Progenitor cell of endocrine pancreas (in vitro differentiated cells): ENCODE results near the gene CDK14. TPM values are rescaled to one million over a fixed set of nuclear protein-coding genes. Genes with fewer than 3 reads are reported as not detected.

Experiments
- DNase-seq: peaks from one replicate; pipeline ENCODE4 v3.0.0; 2021; ENCODE audit warnings: low spot score; ENCODE audit not compliant: unreplicated experiment
- H3K27ac Mint-ChIP-seq: 2 replicates; pipeline ENCODE4 v1.8.0; 2021; ENCODE audit warnings: mild to moderate bottlenecking, moderate library complexity, mixed read lengths
- H3K27me3 Mint-ChIP-seq: 2 replicates; pipeline ENCODE4 v1.8.0; 2021; ENCODE audit warnings: mixed read lengths
- H3K36me3 Mint-ChIP-seq: 2 replicates; pipeline ENCODE4 v1.8.0; 2022; ENCODE audit warnings: mixed read lengths; ENCODE audit not compliant: insufficient read depth
- H3K4me1 Mint-ChIP-seq: 2 replicates; pipeline ENCODE4 v1.8.0; 2021; ENCODE audit warnings: low read depth, mixed read lengths
- H3K4me3 Mint-ChIP-seq: 2 replicates; pipeline ENCODE4 v1.8.0; 2021; ENCODE audit warnings: low read depth, mild to moderate bottlenecking, moderate library complexity, mixed read lengths
- H3K9me3 Mint-ChIP-seq: 2 replicates; pipeline ENCODE4 v1.8.0; 2021; ENCODE audit warnings: low read depth, mixed read lengths
- total RNA-seq: library from RNA; stranded (reverse); gene quantifications from 2 replicates; pipeline ENCODE4 v1.2.1, GENCODE V29; 2021
- TF ChIP-seq, protein P1 (sequence below): fragments of 200-600 bp; sonication (generic); IDR thresholded peaks from one replicate; pipeline ENCODE4 v1.5.0; 2021; ENCODE audit warnings: antibody characterized with exemption, mild to moderate bottlenecking; ENCODE audit not compliant: unreplicated experiment

Gene CDK14
- total RNA-seq, 1 donor from 2014 or later, result 117 TPM

- TF ChIP-seq, protein P1, sequence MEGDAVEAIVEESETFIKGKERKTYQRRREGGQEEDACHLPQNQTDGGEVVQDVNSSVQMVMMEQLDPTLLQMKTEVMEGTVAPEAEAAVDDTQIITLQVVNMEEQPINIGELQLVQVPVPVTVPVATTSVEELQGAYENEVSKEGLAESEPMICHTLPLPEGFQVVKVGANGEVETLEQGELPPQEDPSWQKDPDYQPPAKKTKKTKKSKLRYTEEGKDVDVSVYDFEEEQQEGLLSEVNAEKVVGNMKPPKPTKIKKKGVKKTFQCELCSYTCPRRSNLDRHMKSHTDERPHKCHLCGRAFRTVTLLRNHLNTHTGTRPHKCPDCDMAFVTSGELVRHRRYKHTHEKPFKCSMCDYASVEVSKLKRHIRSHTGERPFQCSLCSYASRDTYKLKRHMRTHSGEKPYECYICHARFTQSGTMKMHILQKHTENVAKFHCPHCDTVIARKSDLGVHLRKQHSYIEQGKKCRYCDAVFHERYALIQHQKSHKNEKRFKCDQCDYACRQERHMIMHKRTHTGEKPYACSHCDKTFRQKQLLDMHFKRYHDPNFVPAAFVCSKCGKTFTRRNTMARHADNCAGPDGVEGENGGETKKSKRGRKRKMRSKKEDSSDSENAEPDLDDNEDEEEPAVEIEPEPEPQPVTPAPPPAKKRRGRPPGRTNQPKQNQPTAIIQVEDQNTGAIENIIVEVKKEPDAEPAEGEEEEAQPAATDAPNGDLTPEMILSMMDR, result no peak
- Mint-ChIP-seq H3K36me3 (peaks cover 2% of the 10 kb centered on the region), H3K4me3 (no peak overlapping the region), H3K4me1 (peaks cover 19% of the 10 kb centered on the region), H3K27me3 (no peaks in the 10 kb centered on the region), H3K27ac (no peak overlapping the region), H3K9me3 (peaks cover 6% of the 10 kb centered on the region)
- no peak for DNase-seq
Measured at GRCh38 chr7:90889210-90889609, 293.1 kb downstream of the CDK14 start.

DNA sequence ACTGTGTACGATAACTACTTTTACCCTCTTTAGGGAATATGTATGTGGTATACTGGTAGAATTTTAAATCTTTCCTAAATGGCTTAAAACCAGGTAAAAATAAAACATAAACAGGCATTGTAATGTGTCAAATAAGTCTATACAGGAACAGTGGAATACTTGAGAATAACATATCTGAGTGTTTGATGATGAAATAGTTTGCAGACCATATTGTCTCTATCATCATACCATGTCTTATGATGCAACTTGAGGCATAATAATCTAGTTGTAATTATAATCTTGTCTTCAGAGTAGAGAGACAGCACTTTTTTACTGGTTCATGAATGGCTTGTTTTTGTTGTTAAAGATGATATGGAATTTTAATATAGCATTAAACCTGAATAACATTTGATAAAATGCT is 293.5 kb downstream of the CDK14 start:
- Mint-ChIP-seq H3K9me3 (peaks cover 3% of the 10 kb centered on the region), H3K36me3 (peaks cover 2% of the 10 kb centered on the region), H3K27me3 (no peaks in the 10 kb centered on the region), H3K4me3 (no peak overlapping the region), H3K27ac (no peak overlapping the region), H3K4me1 (peaks cover 19% of the 10 kb centered on the region)
- DNase-seq, result no peak
- TF ChIP-seq, protein P1, result no peak

GRCh38 chr7:90891529-90891928 is 295.4 kb downstream of the CDK14 start:
- Mint-ChIP-seq H3K4me3 (no peak overlapping the region), H3K4me1 (peaks cover 19% of the 10 kb centered on the region), H3K36me3 (peaks cover 2% of the 10 kb centered on the region), H3K27ac (no peak overlapping the region), H3K27me3 (no peaks in the 10 kb centered on the region), H3K9me3 (no peaks in the 10 kb centered on the region)
- TF ChIP-seq, protein P1, result no peak
- DNase-seq, result no peak

DNA sequence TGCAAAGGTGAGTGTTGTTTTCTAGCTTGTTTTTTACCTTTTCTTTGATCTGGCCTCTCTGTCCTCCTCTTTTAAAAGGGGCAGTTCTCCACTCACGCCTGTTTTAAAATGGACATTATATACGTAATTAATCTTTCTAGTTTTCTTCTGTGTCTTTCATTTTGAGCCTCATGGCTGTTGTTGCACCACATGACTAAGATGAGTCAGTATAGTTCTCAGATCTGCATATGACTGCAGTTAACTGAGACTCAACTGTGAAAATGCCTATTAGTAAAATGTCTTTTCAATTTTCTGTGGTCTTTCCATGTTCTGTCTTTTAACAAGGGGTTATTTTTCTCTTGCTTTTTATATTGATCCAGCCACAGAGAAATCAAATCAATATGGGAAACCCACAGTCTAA is 296.1 kb downstream of the CDK14 start:
- Mint-ChIP-seq H3K4me3 (no peak overlapping the region), H3K4me1 (peaks cover 19% of the 10 kb centered on the region), H3K9me3 (no peaks in the 10 kb centered on the region), H3K36me3 (peaks cover 2% of the 10 kb centered on the region), H3K27ac (no peak overlapping the region), H3K27me3 (no peaks in the 10 kb centered on the region)
- DNase-seq, result no peak
- TF ChIP-seq, protein P1, result no peak

GRCh38 chr7:90894122-90894521 is 298.0 kb downstream of the CDK14 start:
- Mint-ChIP-seq H3K27me3 (no peaks in the 10 kb centered on the region), H3K4me1 (peaks cover 16% of the 10 kb centered on the region), H3K27ac (no peak overlapping the region), H3K4me3 (no peak overlapping the region), H3K9me3 (no peaks in the 10 kb centered on the region), H3K36me3 (peaks cover 2% of the 10 kb centered on the region)
- TF ChIP-seq, protein P1, result no peak
- no peak for DNase-seq
